NCI-H748 (cell line): ENCODE results near the gene MRPL34.
"Not testable (repeated sequence)": the region's sequence is repeated elsewhere in the genome, so short reads cannot be mapped to it uniquely, and the experiment has no call there.

ENCODE experiments used
- DNase-seq: peaks from one replicate; lab custom pipeline; 2025; ENCODE audit not compliant: unreplicated experiment; lab: John Stamatoyannopoulos, UW

Gene MRPL34

DNA sequence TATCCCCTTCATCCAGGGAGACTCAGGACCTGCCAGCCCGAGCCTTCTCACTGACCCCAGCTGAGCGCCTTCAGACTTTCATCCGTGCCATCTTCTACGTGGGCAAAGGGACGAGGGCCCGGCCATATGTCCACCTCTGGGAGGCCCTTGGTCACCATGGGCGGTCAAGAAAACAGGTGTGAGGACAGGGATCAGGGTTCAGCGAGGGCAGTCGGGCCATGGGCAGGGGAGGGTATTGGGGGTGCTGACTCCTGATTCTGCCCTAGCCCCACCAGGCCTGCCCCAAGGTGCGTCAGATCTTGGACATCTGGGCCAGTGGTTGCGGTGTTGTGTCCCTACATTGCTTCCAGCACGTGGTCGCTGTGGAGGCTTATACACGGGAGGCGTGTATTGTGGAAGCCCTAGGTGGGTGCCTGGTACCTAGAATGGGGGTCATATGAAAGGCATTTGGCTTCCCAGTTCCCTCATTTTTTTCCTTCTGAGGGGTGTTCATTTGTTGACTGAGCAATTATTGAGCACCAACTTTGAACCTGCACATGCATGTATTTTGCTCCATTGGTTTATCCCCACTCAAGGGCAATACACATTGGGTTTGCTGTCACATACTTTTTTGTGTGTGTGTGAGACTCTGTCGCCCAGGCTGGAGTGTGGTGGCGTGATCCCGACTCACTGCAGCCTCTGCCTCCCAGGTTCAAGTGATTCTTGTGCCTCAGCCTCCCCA, 20.1 kb upstream of the MRPL34 start:
- no peak for DNase-seq

DNA sequence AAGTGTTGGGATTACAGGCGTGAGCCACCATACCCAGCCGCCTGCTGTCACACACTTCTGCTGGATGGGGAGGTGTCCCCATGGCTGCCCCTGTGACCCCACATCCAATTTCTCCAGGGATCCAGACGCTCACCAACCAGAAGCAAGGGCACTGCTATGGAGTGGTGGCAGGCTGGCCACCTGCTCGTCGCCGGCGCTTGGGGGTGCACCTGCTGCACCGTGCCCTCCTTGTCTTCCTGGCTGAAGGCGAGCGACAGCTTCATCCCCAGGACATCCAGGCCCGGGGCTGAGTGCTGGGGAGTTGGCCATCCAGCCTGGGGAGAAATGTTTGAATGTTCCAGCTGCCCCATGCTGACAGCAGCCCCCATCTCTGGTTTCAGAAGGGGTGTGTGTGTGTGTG, 19.4 kb upstream of the MRPL34 start:
- no peak for DNase-seq

DNA sequence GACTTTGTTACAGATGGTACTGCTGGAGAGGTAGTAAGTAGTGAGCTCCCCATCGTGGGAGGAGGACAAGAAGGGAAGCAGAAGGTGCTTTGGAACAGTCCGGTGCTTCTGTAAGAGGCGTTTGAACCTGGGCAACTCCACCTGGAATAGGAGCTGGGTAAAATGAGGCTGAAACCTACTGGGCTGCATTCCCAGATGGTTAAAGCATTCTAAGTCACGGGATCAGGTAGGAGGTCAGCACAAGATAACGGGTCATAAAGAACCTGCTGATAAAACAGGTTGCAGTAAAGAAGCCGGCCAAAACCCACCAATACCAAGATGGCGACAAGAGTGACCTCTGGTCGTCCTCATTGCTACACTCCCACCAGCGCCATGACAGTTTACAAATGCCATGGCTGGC, 18.9 kb upstream of the MRPL34 start:
- DNase-seq, result no peak

DNA sequence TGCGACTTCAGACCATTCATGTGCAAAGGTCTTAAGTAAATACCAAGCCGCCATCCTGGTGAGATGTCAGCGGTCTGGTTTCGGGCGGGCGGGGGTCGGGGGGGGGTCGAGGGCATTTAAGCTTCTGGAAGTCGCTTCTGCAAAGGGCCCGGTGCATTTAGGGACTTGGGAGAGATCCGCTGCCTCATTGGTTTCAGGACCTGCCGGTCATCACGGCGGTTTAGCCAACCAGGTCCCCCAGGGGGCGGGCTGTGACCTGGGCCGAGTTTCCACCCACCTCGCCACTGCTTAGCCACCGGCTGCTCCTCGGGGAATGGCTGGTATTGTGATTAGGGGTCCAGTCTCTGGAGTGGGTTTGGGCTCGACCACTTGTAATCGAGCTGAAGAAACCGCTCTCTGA, 16.2 kb upstream of the MRPL34 start:
- DNase-seq, result no peak

DNA sequence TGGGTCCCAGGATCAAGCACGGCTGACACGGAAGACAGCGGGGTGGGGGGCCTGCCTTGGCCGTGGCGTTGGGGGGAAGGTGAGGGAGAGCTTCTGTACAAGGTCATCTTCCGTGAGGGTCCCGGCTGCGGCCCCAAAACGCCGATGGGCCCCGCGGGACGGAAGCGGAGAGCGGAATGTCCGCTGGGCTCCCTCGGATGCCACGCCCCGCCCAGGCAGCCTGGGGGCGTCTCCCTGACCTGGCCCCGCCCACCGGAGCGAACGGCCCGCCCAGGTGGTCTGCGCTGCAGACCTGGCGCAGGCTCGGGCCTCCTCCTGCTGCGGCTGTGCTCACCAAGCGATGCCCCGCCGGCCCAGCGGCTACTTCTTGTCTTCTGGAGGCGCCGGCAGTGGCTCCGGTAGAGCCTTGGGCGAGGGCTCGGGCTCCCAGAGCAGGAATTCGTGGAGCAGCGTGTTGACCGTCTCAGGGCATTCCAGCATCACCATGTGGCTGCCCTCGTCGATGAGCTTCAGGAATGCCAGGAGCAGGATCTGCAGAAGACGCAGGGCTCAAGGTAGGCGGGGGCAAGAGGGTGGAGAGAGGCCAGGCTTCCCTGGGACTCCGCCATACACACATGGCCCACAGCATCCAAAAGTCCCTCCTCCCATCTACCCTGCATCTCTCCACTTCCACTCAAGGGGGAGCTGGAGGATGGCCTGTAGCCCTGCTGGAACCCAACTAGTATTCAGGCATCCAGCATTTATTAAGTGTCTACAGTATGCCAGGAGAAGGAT, 13.2 kb upstream of the MRPL34 start:
- no peak for DNase-seq

DNA sequence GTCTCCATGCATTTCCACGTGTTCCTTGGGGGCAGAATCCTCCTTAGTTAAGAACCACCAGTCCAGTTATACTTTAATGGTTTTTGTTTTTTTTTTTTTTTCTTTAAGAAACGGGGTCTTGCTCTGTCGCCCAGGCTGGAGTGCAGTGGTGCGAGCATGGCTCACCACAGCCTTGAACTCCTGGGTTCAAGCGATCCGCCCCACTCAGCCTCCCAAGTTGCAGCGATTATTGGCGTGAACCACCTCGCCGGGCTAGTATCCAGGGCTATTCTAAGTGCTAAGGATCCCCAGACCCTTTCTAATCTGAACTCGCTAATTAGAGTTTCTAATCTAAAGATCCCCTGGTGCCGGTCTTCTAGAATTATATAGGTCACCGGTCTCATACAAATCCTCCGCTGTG, 12.1 kb upstream of the MRPL34 start:
- DNase-seq, result no peak

DNA sequence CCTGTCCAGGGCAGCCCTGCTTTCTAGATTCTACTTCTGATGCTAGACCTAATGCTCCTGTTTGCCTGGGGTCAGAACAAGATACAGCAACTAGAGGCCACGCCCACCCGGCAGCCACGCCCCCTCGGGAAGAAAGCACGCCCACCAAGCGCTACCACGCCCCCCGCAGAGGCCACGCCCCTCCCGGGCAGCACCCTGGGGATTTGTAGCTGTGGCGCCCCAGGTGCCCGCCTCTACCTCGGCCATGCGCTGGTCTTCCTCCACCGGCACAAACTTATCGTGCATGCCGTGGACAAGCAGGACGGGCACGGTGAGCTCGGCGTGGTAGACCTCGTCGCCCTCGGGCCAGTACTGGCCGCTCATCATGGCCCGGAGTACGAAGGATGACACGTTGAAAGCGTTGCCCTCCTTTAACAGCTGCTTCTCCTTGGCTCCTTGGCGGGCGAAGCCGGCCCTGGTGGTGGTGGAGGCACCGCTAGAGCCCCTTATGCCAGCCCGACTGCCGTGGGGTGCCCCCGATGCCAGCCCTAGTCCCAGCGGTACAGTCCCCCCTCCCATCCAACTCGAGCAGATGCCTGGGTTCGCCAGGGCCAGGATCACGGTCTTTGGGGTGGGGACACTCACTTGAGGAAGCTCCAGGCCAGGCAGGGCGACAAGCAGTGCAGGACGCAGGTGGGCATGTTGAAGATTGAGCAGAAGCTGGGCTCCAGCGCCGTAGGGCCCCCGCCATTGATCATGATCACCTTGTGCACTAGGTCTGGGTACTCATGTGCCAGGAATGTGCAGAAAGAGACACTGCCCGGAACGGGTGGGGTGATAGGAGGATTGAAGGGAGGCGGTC, 11.4 kb upstream of the MRPL34 start:
- no peak for DNase-seq

DNA sequence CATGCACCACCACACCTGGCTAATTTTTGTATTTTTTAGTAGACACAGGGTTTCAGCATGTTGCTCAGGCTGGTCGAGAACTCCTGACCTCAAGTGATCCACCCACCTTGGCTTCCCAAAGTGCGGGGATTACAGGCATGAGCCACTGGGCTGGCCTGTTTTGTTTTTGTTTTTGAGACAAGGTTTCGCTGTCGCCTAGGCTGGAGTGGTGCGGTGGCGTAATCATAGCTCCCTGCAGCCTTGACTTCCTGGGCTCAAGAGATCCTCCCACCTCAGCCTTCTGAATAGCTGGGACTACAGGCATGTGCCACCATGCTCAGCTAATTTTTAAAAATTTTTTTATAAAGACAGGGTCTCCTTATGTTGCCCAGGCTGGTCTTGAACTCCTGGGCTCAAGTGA, 10.1 kb upstream of the MRPL34 start:
- DNase-seq, result not testable (repeated sequence)

DNA sequence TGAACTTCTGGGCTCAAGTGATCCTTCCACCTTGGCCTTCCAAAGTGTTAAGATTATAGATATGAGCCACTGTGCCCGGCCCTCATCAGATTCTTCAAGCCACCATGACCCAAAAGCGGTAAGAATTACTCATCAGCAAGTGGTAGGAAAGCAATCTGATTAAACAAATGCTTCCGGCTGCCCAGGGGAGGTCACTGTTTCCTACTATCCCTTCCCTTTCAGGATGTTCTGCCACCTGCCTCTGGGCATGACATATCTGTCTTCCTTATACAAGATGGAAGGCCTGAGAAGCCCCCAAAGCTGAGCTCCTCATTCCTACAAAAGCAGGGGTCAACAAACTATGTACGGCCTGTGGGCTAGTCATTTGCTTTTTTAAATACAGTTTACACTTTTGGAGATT, 9.4 kb upstream of the MRPL34 start:
- no peak for DNase-seq

DNA sequence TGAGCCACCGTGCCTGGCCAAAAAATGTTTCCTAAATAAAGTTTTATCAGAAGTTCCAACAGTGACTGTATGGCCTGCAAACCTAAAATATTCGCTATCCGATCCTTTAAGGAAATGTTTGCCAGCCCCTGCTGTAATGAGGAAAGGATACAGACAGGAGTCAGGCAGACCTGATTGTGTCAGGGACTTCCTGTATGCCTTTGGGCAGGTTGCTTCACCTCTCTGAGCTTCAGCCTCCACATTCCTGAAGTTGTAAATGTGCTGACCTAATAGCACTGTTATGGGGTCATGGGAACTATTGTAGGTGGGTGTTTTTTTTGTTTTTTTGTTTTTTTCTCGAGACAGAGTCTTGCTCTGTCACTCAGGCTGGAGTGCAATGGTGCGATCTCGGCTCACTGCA, 8.7 kb upstream of the MRPL34 start:
- no peak for DNase-seq

DNA sequence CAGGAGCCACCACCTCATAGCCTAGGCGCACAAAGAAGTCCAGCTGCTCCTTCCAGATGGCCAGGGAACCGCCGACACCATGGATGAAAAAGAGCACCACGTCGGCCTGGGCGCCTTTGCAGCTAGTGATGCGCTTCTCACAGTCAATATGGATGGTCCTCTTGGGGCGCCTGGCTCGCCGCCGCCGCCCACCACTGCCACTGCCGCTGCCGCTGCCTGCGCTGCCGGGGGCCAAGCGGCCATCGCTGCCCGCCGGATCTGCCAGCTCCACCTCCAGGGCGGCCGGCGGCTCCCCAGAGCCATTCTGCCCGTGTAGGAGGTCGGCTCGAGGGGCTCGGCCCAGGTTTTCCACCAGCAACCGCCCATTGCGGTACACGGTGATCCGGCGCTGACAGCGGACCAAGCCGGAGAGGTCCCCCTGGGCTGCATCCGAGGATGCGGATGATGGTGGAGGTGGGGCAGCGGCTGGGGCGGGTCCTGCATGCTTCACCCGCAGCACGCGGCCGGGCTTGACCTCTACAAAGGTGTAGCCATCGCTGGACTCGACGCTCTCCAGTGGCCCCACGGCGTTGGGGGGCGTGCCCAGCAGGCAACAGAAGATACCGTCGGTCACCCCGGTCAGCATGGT, 4.6 kb upstream of the MRPL34 start:
- DNase-seq, result no peak

DNA sequence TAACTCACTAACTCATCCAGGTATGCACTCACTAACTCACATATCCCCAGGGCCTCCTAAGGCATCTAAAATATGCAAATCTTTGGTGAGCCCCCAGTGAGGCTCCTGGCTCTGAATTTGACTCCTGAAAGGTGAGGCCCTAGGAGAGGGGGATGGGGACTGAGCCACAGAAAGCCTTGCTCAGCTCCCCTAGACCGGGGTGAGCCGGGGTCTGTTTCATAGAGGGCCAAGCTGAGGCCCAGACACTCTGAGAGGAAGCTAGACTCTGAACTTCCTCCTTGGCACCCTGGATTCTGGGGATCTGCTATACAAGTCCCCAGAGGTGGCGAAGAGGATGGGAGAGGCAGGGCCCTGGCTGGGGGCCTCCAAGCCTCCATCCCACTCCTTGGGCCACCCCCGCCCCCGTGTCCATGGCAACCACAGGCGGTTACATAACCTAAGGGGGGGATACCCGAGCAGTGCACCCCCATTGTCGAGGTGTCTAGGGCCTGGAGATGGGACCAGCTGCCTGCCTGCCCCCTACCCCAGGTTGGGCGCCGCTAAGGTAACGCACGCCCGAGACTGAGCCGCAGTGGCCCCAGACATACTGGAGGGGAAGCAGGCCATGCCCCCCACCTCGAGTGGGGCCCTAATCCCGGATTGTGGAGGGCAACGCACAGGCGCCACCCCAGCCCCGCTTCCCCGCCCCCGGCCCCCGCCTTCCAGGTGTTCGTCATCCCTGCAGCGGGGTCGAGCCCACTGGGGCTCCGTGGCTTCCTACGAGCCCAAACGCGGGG, 3.1 kb upstream of the MRPL34 start:
- DNase-seq, result no peak

DNA sequence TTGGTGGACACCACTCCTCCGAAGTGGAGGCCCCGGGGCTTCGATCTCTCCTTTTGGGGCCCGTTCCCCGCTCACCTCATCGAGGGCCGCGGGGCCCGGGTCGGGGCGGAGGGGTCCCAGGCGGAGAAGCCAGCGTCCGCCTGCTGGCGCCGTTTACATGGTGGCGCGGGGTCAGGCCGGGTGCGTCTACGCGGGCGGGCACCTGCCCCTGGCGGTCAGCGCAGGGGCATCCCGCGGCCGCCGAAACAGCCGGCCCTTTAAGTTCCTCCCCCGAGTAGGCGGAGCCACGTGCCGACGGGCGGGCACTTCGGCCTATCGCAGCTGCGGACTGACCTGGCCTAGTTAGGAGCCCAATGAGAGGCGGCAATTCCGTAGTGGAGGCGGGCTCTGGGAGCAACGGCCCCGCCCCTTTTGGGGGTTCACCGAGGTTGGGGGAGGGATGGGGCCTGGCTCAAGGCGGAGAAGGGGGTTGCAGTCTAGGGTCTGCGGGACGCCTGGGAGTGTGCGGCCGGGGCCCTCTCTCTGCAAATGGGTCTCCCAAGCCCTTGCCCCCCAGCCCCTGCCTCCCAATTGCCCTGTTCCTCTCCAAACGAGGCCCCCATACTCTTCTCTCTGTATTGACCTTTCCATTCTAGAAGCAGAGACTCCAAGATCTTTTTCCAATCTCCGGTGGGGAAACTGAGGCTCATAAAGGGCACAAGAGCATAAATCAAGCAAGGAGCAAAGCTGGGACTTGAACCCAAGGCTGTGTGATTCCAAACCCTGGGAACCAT, 2.3 kb upstream of the MRPL34 start, which contains the start of gene ABHD8:
ABHD8 (minus strand) TSS at position 259 of the 773 bp plus-strand sequence. CDS start 1,809 bp downstream, outside the sequence.
- peak; percentile 94 for DNase-seq

DNA sequence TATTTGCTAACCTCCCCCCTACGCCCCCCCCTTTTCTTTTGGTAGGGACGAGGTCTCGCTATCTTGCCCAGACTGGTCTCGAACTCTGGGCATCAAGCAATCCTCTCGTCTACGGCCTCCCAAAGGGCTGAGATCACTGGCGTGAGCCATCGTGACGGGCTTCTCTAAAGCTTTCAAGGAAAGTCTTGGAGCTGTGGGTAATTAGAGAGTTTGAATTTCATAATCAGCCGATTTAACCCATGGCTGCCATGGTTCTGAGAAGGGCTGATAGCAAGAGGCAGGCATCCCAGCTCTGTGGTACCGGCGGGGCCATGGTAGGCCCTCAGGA, 1.8 kb upstream of the MRPL34 start:
- no peak for DNase-seq

DNA sequence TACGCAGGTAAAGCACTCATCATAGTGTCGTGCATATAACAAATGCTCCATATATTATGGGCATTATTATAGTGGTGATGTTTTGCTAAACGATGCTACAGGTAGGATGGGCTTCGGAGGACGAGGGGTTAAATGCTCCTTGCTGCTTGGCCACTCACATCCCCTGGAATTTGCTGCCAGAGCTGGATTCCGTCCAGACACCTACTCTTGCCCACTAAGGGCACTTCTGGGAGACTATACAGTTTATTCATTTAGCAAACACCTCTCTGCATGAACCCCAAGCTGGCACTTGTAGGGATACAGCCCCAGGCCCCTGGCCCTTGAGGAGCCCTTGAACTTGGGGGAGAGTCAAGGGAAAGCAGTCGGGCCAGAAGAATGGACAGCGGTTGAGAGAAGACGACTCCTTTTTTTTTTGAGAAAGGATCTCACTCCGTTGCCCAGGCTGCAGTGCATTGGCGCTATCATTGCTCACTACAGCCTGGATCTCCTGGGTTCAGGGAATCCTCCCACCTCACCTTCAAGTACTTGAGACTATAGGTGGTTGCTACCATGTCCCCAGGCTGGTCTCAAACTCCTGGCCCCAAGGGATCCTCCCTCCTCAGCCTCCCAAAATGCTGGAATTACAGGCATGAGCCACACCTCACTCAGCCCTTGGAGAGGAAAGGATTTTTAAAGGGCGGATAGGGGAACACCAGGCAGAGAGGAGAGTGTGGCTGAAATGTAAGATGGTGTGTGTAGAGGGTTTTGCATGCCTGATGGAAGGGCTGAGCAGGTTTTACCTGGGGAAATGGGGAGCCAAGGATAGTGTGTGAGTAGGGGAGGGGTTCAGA, 1.1 kb upstream of the MRPL34 start:
- DNase-seq, result no peak

DNA sequence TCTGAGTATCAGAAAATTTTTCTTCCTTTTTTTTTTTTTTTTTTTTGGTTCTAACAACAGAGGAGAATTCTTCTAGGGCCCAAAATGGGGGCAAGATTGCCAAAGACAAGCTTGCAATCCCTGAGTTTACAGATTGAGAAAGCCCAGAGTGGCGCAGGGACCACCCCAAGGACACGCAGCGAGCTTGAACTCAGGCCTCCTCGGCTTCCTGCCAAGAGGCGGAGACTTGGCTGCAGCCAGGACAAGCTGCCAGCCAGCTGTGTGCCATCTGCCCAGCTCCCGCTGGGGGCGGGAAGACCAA, 506 bp upstream of the MRPL34 start:
- DNase-seq, result no peak

DNA sequence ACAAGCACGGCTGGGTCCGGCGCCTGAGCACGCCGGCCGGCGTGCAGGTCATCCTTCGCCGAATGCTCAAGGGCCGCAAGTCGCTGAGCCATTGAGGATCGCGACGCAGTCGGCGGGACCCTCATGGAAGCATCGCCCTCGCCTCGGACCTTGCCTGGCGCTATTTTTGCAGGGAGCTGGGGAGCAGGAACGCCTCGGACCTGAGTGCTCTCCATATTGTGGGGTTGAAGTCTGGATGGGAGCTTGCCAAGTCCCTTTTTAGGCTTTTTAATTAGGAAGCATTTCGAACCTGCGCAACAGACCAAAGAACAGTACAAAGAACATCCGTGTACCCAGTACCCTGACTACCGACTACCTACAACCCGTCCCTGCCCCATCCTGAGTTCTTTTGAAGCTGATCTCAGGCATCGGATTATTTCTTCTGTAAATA, 628 bp downstream of the MRPL34 start:
- DNase-seq, result peak; percentile 42

DNA sequence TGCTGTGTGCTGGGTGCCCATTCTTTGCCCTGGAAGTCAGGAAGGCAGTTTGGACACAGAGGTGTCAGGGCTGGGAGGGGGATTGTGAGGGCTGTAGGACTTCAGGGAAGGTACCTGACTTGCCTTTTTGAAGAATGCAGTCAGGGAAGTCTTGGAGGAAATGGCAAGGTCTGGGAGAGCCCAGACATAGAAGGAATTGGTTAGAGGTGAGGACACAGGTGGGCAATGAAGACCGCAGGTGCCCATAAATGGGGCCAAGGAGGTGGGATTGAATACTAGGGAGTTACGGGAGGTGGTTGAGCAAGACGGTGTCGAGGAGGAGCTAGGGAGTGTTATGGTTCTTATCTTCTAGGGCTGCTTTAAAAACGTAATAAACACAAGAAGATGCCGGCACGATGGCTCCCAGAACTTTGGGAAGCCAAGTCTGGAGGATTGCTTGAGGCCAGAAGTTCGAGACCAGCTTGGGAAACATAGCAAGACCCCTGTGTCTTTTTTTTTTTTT, 2.3 kb downstream of the MRPL34 start:
- DNase-seq, result no peak
